ENCODE results near the gene CCDC200. TPM values are rescaled to one million over a fixed set of nuclear protein-coding genes. Genes with fewer than 3 reads are reported as not detected.

Gene CCDC200
- total and polyA plus RNA-seq, 2 of the 13 experiments (the other 11 are each of a cell fraction or from before 2014, with no cell fraction given) = not detected

- no peaks in the 10 kb centered on the region for H3K27me3 ChIP-seq (ENCODE audit: control insufficient read depth in 1 of 2, insufficient read depth in 2 of 2, low read length in 2 of 2)
- no peaks in the 10 kb centered on the region for H3K9me3 ChIP-seq (ENCODE audit: low read length)
- H3K27ac ChIP-seq (ENCODE audit: extremely low read length, insufficient read depth, low read length) = peak overlapping the region; percentile 94
- peaks cover 70% of the 10 kb centered on the region for H3K4me1 ChIP-seq (ENCODE audit: insufficient read depth, low read length)
- no peak overlapping the region for H3K4me3 ChIP-seq (replicated peaks in 1 of 3; ENCODE audit: insufficient read depth in 1 of 3, low read depth in 2 of 3, low read length in 3 of 3)
- intact Hi-C loops (cut with micrococcal nuclease; ENCODE audit: unreplicated experiment) (loop anchor here (2.0 kb wide), 1 partner anchor 47 kb away; the partner anchor contains the start of gene NBR1), in situ Hi-C loops (cut with HindIII; ENCODE audit: extremely low pct_ligation_motif_present, low pct_unique_long_range_greater_than_20kb) (no loop called here)
- H3K36me3 ChIP-seq (replicated peaks in 1 of 2; ENCODE audit: control insufficient read depth in 1 of 2, insufficient read depth in 2 of 2, low read length in 2 of 2) = peaks cover 11 to 44% of the 10 kb centered on the region in 2 experiments
- no peak overlapping the region for H2AFZ ChIP-seq (ENCODE audit: low read length)
- POLR2A ChIA-PET = interaction anchor here (0.7 to 7.6 kb wide), 21 partner anchors 8 to 219 kb away, joined by 3 to 177 read pairs (median 11); partner anchors contain the start of genes NBR1, RPL27 and VAT1
- H3K79me2 ChIP-seq (ENCODE audit: insufficient read depth, low read length) = peaks cover 14% of the 10 kb centered on the region
- no peaks in the 10 kb centered on the region for H4K20me1 ChIP-seq (ENCODE audit: insufficient read depth, low read length)
- peak overlapping the region; percentile 67 for H3K9ac ChIP-seq (ENCODE audit: insufficient read depth, low read depth, low read length)
- FAIRE-seq (no peak), ATAC-seq (peak; percentile 3; the same call in 2 of the 3 replicates), DNase-seq (ENCODE audit: low spot score) (no peak)
- peak overlapping the region; percentile 40 for H3K4me2 ChIP-seq (ENCODE audit: low read depth, low read length)
- WGBS (ENCODE audit: low lambda C conversion rate) = 92% methylated on average over 2 of the region's 2 CpGs
- BruUV-seq (replicated peaks) = no TSS peak
- CTCF ChIA-PET (ENCODE audit: low intra/inter-chr PET ratio, low total read pairs) = no interaction called here
- TF ChIP-seq MED1 (CRISPR knock-in tag; IDR thresholded peaks at IDR 0.05) = no peak
- TF ChIP-seq RFX5 (IDR thresholded peaks at IDR 0.05; ENCODE audit: low read depth, low read length) = no peak
- TF ChIP-seq ZNF713 (CRISPR knock-in tag; IDR thresholded peaks at IDR 0.05) = no peak
- TF ChIP-seq ZNF597 (CRISPR knock-in tag; IDR thresholded peaks at IDR 0.05) = no peak
- no peak for TF ChIP-seq AHDC1 (CRISPR knock-in tag; IDR thresholded peaks at IDR 0.05; ENCODE audit: borderline replicate concordance)
- 0 out of 2 replicates have a peak, but pooled peaks have one; percentile 10 for TF ChIP-seq ZNF276 (CRISPR knock-in tag; IDR thresholded peaks at IDR 0.05; ENCODE audit: low read depth)
- 0 out of 2 replicates have a peak, but pooled peaks have one; percentile 0 for TF ChIP-seq ZNF350 (CRISPR knock-in tag; IDR thresholded peaks at IDR 0.05; ENCODE audit: borderline replicate concordance, low read depth)
- no peak for TF ChIP-seq NR2F2 (IDR thresholded peaks at IDR 0.05; ENCODE audit: borderline replicate concordance, low read depth)
- TF ChIP-seq ZNF615 (CRISPR knock-in tag; IDR thresholded peaks at IDR 0.05; ENCODE audit: borderline replicate concordance) = no peak
- no peak for TF ChIP-seq ZNF143 (CRISPR knock-in tag; IDR thresholded peaks at IDR 0.05)
- TF ChIP-seq E2F1 (CRISPR knock-in tag; IDR thresholded peaks at IDR 0.05) = no peak
- no peak for TF ChIP-seq ZFYVE20 (CRISPR knock-in tag; IDR thresholded peaks at IDR 0.05; ENCODE audit: borderline replicate concordance, low read depth)
These were observed 10.8 kb downstream of the CCDC200 start for GRCh38 chr17:43217614-43218087.

All from HepG2 (cell line).